Smooth muscle cell (in vitro differentiated cells): Measurements from ENCODE around the gene ZNF138. TPM values are rescaled to one million over a fixed set of nuclear protein-coding genes. Genes with fewer than 3 reads are reported as not detected.
"Not testable (repeated sequence)": the region's sequence is repeated elsewhere in the genome, so short reads cannot be mapped to it uniquely, and the experiment has no call there.

Source experiments
- DNase-seq: peaks from one replicate; lab custom pipeline; 2025; ENCODE audit not compliant: unreplicated experiment; lab: John Stamatoyannopoulos, UW
- H2AFZ ChIP-seq: fragments of 200-600 bp; sonication (generic); 2 replicates; pipeline ENCODE4 v1.6.0; 2016; ENCODE audit warnings: antibody characterized with exemption, low read depth, mild to moderate bottlenecking
- H3F3A ChIP-seq: fragments of 200-600 bp; sonication (generic); 2 replicates; pipeline ENCODE4 v1.6.0; 2017; ENCODE audit warnings: antibody characterized with exemption, low read depth
- H3K27ac ChIP-seq: fragments of 200-600 bp; sonication (generic); 2 replicates; pipeline ENCODE4 v1.5.1; 2016; ENCODE audit warnings: low read depth, mild to moderate bottlenecking
- H3K27me3 ChIP-seq: fragments of 200-600 bp; sonication (generic); 2 replicates; pipeline ENCODE4 v1.6.1; 2016; ENCODE audit warnings: low read depth, mild to moderate bottlenecking
- H3K36me3 ChIP-seq: fragments of 200-600 bp; sonication (generic); 2 replicates; pipeline ENCODE4 v1.5.1; 2016; ENCODE audit warnings: low read depth
- H3K4me1 ChIP-seq: fragments of 200-600 bp; sonication (generic); 2 replicates; pipeline ENCODE4 v1.5.1; 2016; ENCODE audit warnings: low read depth
- H3K4me2 ChIP-seq: fragments of 200-600 bp; sonication (generic); 2 replicates; pipeline ENCODE4 v1.6.0; 2016; ENCODE audit warnings: mild to moderate bottlenecking
- H3K4me3 ChIP-seq: fragments of 200-600 bp; sonication (generic); 2 replicates; pipeline ENCODE4 v1.5.1; 2016; ENCODE audit warnings: mild to moderate bottlenecking
- H3K79me2 ChIP-seq: fragments of 200-600 bp; sonication (generic); 2 replicates; pipeline ENCODE4 v1.6.0; 2016; ENCODE audit warnings: low read depth, mild to moderate bottlenecking
- H3K9ac ChIP-seq: fragments of 200-600 bp; sonication (generic); 2 replicates; pipeline ENCODE4 v1.6.0; 2016; ENCODE audit warnings: low read depth
- H3K9me3 ChIP-seq: fragments of 200-600 bp; sonication (generic); replicated peaks from 2 replicates; pipeline ENCODE4 v1.5.1; 2016; ENCODE audit warnings: low read depth
- H4K20me1 ChIP-seq: fragments of 200-600 bp; sonication (generic); 2 replicates; pipeline ENCODE4 v1.6.0; 2016; ENCODE audit warnings: low read depth
- WGBS: methylation state at CpG from one replicate; pipeline ENCODE4 v1.1.7; 2016; ENCODE audit warnings: low lambda C conversion rate; 5-methylcytosine and 5-hydroxymethylcytosine counted together
- polyA plus RNA-seq: library from polyadenylated mRNA; unstranded; fragments of >200 nt; fragmentation: Nextera tagmentation; extraction: Ambion mirVana; gene quantifications from 2 replicates; pipeline ENCODE4 v1.2.1, GENCODE V29; 2016
- total RNA-seq: library from RNA; depleted of rRNA; stranded (reverse); fragments of >200 nt; gene quantifications from 2 replicates; pipeline ENCODE4 v1.2.3, GENCODE V29; 2014
- TF ChIP-seq, protein P1 (sequence below): fragments of 200-600 bp; sonication (generic); IDR thresholded peaks from 2 replicates; pipeline ENCODE4 v1.5.1; 2017; ENCODE audit warnings: borderline replicate concordance, mild to moderate bottlenecking, antibody characterized with exemption; ENCODE audit not compliant: insufficient read depth, poor library complexity, severe bottlenecking

The ZNF138 gene
- total and polyA plus RNA-seq, 2 experiments from 2014 or later: 3.2 to 14.8 TPM

DNA sequence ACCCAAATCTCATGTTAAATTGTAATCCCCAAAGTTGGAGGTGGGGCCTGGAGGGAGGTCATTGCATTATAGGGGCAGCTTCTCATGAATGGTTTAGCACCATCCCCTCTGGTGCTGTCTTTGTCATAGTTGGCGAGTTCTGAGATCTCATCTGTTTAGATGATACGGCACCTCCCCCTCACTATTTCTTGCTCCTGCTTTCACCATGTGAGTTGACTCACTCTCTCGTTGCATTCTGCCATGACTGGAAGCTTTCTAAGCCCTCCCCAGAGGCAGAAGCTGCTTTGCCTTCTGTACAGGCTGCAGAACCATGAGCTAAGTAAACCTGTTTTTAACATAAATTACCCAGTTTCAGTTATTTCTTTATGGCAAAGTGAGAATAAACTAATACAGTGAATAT, 18.9 kb upstream of the ZNF138 start:
- no peak for DNase-seq
- no peak overlapping the region for H3K4me3 ChIP-seq
- H4K20me1 ChIP-seq: no peaks in the 10 kb centered on the region
- H3K27ac ChIP-seq: no peak overlapping the region
- H3K4me1 ChIP-seq: no peaks in the 10 kb centered on the region
- TF ChIP-seq, protein P1, sequence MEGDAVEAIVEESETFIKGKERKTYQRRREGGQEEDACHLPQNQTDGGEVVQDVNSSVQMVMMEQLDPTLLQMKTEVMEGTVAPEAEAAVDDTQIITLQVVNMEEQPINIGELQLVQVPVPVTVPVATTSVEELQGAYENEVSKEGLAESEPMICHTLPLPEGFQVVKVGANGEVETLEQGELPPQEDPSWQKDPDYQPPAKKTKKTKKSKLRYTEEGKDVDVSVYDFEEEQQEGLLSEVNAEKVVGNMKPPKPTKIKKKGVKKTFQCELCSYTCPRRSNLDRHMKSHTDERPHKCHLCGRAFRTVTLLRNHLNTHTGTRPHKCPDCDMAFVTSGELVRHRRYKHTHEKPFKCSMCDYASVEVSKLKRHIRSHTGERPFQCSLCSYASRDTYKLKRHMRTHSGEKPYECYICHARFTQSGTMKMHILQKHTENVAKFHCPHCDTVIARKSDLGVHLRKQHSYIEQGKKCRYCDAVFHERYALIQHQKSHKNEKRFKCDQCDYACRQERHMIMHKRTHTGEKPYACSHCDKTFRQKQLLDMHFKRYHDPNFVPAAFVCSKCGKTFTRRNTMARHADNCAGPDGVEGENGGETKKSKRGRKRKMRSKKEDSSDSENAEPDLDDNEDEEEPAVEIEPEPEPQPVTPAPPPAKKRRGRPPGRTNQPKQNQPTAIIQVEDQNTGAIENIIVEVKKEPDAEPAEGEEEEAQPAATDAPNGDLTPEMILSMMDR: no peak
- H3K9ac ChIP-seq: no peak overlapping the region
- no peak overlapping the region for H3K4me2 ChIP-seq
- H3F3A ChIP-seq: no peaks in the 10 kb centered on the region
- no peaks in the 10 kb centered on the region for H3K36me3 ChIP-seq
- H2AFZ ChIP-seq: no peak overlapping the region
- H3K27me3 ChIP-seq: no peaks in the 10 kb centered on the region
- H3K79me2 ChIP-seq: no peaks in the 10 kb centered on the region
- peaks cover 3% of the 10 kb centered on the region for H3K9me3 ChIP-seq
- 77% methylated on average over 3 of the region's 3 CpGs for WGBS

DNA sequence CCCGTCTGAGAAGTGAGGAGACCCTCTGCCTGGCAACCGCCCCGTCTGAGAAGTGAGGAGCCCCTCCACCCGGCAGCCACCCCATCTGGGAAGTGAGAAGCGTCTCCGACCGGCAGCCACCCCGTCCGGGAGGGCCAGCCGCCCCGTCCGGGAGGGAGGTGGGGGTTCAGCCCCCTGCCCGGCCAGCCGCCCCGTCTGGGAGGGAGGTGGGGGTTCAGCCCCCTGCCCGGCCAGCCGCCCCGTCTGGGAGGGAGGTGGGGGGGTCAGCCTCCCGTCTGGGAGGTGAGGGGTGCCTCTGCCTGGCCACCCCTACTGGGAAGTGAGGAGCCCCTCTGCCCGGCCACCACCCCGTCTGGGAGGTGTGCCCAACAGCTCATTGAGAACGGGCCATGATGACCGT, 9.4 kb upstream of the ZNF138 start:
- H3K27me3 ChIP-seq, H3K9me3 ChIP-seq, H3K79me2 ChIP-seq, H2AFZ ChIP-seq, H4K20me1 ChIP-seq, H3K36me3 ChIP-seq, H3K27ac ChIP-seq, H3F3A ChIP-seq, H3K4me3 ChIP-seq, H3K9ac ChIP-seq, H3K4me1 ChIP-seq, H3K4me2 ChIP-seq, DNase-seq: not testable (repeated sequence)
- WGBS: 71% methylated on average over 4 of the region's 23 CpGs

DNA sequence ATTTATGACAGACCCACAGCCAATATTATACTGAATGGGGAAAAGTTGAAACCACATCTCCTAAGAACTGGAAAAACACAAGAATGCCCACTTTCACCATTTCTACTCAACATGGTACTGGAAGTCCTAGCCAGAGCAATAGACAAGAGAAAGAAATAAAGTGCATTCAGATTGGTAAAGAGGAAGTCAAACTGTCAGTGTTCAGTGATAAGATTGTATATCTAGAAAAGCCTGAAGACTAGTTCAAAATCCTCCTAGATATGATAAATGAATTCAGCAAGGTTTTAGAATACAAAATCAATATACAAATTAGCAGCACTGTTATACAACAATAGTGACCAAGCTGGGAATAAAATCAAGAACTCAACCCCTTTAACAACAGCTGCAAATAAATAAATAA, 6.9 kb upstream of the ZNF138 start:
- Histone ChIP-seq H3K9me3 (no peaks in the 10 kb centered on the region), H3K27ac (no peak overlapping the region), H3F3A (no peaks in the 10 kb centered on the region), H4K20me1 (no peaks in the 10 kb centered on the region), H3K4me2 (no peak overlapping the region), H3K9ac (no peak overlapping the region), H2AFZ (no peak overlapping the region), H3K4me3 (no peak overlapping the region), H3K36me3 (no peaks in the 10 kb centered on the region), H3K79me2 (no peaks in the 10 kb centered on the region), H3K4me1 (no peaks in the 10 kb centered on the region), H3K27me3 (no peaks in the 10 kb centered on the region)
- no peak for DNase-seq
- TF ChIP-seq, protein P1: no peak

DNA sequence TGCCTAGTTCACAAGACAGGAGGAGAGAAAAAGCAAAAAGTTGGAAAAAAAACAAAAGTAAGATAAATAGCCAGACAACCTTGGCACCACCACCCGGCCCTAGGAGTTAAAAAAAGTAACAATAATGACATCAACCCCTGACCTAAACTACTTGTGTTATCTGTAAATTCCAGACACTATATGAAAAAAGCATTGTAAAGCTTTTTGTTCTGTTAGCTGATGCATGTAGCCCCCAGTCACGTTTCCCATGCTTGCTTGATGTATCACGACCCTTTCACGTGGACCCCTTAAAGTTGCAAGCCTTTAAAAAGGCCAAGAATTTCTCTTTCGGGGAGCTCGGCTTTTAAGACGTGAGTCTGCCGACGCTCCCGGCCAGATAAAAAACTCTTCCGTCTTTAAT, 5.0 kb upstream of the ZNF138 start:
- DNase-seq: not testable (repeated sequence)
- WGBS: 74% methylated on average over 11 of the region's 11 CpGs

DNA sequence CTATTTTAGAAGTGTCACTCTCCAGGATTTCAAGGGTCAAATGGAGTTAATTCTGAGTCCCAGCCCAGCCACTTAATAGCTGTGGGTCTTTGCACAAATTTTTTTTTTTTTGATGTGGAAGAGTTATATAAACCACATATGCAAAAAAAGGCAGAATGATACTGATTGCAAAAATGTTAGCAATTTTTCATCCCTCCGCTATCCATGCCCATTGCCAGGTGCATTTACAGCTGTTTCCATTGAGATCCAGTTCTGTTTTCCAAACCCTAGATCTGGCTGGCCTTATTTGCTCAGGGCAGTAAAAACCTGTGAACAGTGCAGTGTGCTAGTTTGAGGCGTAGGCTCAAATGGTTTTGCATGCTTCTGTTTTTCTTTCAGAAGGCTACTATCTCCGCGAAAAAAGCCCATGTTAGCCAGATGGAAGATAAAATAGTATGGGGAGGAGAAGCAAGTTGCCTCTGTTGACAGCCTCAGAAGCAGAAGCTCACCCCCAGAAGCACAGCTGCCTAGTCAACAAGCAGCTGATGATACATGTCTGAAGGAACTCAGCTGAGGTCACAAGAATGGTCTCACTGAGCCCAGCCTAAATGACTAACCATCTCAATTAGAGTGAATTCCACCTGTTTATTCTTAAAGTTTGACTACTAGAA, 997 bp upstream of the ZNF138 start:
- Histone ChIP-seq H3K4me3 (no peak overlapping the region), H3K4me2 (no peak overlapping the region), H3K27ac (no peak overlapping the region), H3K9me3 (no peaks in the 10 kb centered on the region), H2AFZ (peak overlapping the region; percentile 92), H4K20me1 (no peaks in the 10 kb centered on the region), H3K79me2 (peaks cover 27% of the 10 kb centered on the region), H3K4me1 (peaks cover 8% of the 10 kb centered on the region), H3K36me3 (no peaks in the 10 kb centered on the region), H3K27me3 (no peaks in the 10 kb centered on the region), H3K9ac (no peak overlapping the region), H3F3A (no peaks in the 10 kb centered on the region)
- 93% methylated on average over 4 of the region's 4 CpGs for WGBS
- no peak for DNase-seq
- TF ChIP-seq, protein P1: no peak

More for the DNA sequence above, 5.0 kb upstream of the ZNF138 start:
- H3K79me2 ChIP-seq, H3K4me3 ChIP-seq, H3F3A ChIP-seq, H4K20me1 ChIP-seq, H3K36me3 ChIP-seq, H3K4me2 ChIP-seq, H3K9ac ChIP-seq, H3K27ac ChIP-seq, H3K9me3 ChIP-seq, H3K4me1 ChIP-seq, H2AFZ ChIP-seq, H3K27me3 ChIP-seq: not testable (repeated sequence)
